ENCODE data around the gene CHN1.

Gene CHN1

DNA sequence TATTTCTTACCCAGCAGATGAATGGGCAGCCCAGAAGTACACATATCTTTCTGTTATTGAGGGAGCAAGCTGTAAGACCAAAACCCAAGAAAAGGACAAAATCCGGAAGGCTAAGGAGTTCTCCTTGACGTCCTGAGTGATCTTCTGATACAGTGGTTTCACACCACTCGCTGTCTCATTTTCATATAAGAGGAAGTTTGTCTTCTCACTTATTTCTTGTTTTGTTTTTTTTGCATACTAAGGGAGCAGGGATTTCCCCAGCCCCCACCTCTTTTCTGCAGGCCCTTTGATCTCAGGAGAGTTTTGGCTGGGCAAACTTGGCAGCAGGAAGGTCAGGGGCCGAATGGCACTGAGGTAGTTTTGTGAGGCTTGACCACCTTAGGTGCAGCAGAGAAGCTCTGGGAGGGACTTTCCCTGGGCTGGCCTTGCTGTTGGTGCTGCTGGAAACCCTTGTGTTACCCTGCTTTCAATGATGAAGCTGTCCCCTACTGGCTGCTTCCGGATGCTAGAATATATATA is 254.2 kb downstream of the CHN1 start:
- peaks cover 14% of the 10 kb centered on the region for H3K4me1 ChIP-seq (ENCODE audit: control insufficient read depth, low read depth, low read length)
- no peaks in the 10 kb centered on the region for H3K9me3 ChIP-seq (ENCODE audit: control insufficient read depth, low read depth, low read length)
- no peak overlapping the region for H3K9ac ChIP-seq (ENCODE audit: low read length)
- H3K4me3 ChIP-seq (ENCODE audit: low read length), result no peak overlapping the region
- H3K36me3 ChIP-seq (ENCODE audit: control insufficient read depth, low read depth, low read length), result no peaks in the 10 kb centered on the region
- H3K27me3 ChIP-seq (ENCODE audit: control insufficient read depth, insufficient read depth, low read length), result no peaks in the 10 kb centered on the region
- no peak overlapping the region for H3K27ac ChIP-seq (ENCODE audit: low read length)

DNA sequence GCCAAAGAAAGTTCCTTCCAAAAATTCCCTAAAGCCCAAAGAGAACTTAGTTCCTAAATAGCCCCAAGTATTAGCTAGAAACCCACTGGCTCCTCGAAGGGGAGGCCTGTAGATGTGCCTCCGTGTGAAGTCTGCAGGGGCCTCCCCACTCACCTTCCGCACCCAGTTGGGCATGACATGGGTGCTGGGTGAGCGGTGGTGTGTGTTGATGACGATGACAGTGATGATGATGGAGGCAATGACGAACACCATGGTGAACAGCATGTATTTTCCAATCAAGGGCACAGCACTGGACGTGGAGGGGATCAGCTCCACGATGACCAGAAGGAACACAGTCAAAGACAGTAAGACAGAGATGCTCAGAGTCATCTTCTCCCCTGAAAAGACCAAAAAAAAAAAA is 255.4 kb downstream of the CHN1 start:
- H3K4me1 ChIP-seq (ENCODE audit: control insufficient read depth, low read depth, low read length), result peaks cover 14% of the 10 kb centered on the region
- H3K9me3 ChIP-seq (ENCODE audit: control insufficient read depth, low read depth, low read length), result no peaks in the 10 kb centered on the region
- H3K27ac ChIP-seq (ENCODE audit: low read length), result no peak overlapping the region
- no peaks in the 10 kb centered on the region for H3K36me3 ChIP-seq (ENCODE audit: control insufficient read depth, low read depth, low read length)
- no peak overlapping the region for H3K9ac ChIP-seq (ENCODE audit: low read length)
- no peaks in the 10 kb centered on the region for H3K27me3 ChIP-seq (ENCODE audit: control insufficient read depth, insufficient read depth, low read length)
- H3K4me3 ChIP-seq (ENCODE audit: low read length), result no peak overlapping the region

DNA sequence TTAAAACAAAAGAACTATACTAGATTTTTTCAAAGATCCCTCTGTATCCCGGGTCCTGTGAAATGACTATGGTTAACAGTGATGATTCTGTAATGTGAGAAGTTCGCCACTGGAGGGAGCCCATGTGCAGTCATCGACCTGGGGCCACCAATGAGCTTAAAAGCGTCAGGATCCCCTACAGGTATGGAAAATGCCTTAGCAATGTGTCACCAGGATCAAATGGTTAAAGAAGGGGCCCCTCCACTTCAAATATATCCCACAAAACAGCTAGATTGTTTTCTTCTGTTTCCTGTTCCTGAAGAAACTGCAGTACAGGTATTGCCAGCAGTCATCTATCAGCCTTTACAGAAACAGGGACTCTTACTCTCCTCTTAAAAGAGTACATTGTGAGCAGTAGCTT is 256.2 kb downstream of the CHN1 start:
- Histone ChIP-seq H3K36me3 (ENCODE audit: control insufficient read depth, low read depth, low read length) (no peaks in the 10 kb centered on the region), H3K4me1 (ENCODE audit: control insufficient read depth, low read depth, low read length) (peaks cover 14% of the 10 kb centered on the region), H3K4me3 (ENCODE audit: low read length) (no peak overlapping the region), H3K9me3 (ENCODE audit: control insufficient read depth, low read depth, low read length) (no peaks in the 10 kb centered on the region), H3K9ac (ENCODE audit: low read length) (no peak overlapping the region), H3K27ac (ENCODE audit: low read length) (no peak overlapping the region), H3K27me3 (ENCODE audit: control insufficient read depth, insufficient read depth, low read length) (no peaks in the 10 kb centered on the region)

Measured in iPS-18a (cell line).